Mononuclear cell (primary cell): ENCODE results near the gene PHETA2. TPM values are rescaled to one million over a fixed set of nuclear protein-coding genes. Genes with fewer than 3 reads are reported as not detected.
A peak's percentile ranks its signal among the peaks of the same experiment; 100 is the strongest.
"Not testable (repeated sequence)": the region's sequence is repeated elsewhere in the genome, so short reads cannot be mapped to it uniquely, and the experiment has no call there.

ENCODE experiments used
- H3K27me3 ChIP-seq: 2 replicates; pipeline ENCODE4 v1.6.0; 2011; ENCODE audit warnings: low read length, control low read depth; ENCODE audit not compliant: insufficient read depth
- H3K4me1 ChIP-seq: 2 replicates; pipeline ENCODE4 v1.5.1; 2011; ENCODE audit warnings: mild to moderate bottlenecking, low read length, control low read depth; ENCODE audit not compliant: insufficient read depth
- H3K4me3 ChIP-seq: 2 replicates; pipeline ENCODE4 v1.5.1; 2011; ENCODE audit warnings: mild to moderate bottlenecking, low read length, moderate library complexity
- H3K9me3 ChIP-seq: 2 replicates; pipeline ENCODE4 v1.5.1; 2011; ENCODE audit warnings: low read depth, mild to moderate bottlenecking, control low read depth, low read length
- total RNA-seq: library from RNA; depleted of rRNA; stranded (reverse); fragments of >200 nt; gene quantifications from one replicate; pipeline ENCODE4 v1.2.3, GENCODE V29; 2012

PHETA2 gene
- total RNA-seq, 1 donor = 0.94 TPM

- Histone ChIP-seq H3K4me1 (peaks cover 19% of the 10 kb centered on the region), H3K9me3 (no peaks in the 10 kb centered on the region), H3K27me3 (no peaks in the 10 kb centered on the region), H3K4me3 (no peak overlapping the region)
Observed at GRCh38 chr22:42065438-42066125, 8.5 kb upstream of the PHETA2 start.

GRCh38 chr22:42066126-42066761, 7.8 kb upstream of the PHETA2 start:
- H3K4me3 ChIP-seq = no peak overlapping the region
- H3K4me1 ChIP-seq = peaks cover 24% of the 10 kb centered on the region
- no peaks in the 10 kb centered on the region for H3K9me3 ChIP-seq
- H3K27me3 ChIP-seq = no peaks in the 10 kb centered on the region

DNA sequence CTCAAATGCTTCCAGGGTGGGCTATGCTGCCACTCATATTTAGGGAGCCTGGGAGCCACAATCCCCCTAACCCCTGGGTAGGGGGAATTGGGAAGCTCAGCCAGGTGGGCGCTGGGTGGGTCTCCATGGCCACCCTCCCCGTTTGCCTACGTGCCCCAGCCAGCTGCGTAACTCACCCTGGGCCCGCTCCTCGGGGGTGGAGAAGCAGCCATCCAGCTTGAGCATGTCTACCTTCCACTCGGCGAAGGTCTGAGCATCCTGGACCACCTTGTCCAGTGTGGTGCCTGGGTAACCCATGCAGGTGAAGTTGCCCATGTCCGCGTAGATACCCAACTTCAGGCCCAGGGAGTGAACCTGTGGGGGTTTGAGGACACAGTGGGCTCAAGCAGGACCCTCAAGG, 7.1 kb upstream of the PHETA2 start:
- Histone ChIP-seq H3K4me1 (peaks cover 30% of the 10 kb centered on the region), H3K4me3 (no peak overlapping the region), H3K9me3 (no peaks in the 10 kb centered on the region), H3K27me3 (no peaks in the 10 kb centered on the region)

DNA sequence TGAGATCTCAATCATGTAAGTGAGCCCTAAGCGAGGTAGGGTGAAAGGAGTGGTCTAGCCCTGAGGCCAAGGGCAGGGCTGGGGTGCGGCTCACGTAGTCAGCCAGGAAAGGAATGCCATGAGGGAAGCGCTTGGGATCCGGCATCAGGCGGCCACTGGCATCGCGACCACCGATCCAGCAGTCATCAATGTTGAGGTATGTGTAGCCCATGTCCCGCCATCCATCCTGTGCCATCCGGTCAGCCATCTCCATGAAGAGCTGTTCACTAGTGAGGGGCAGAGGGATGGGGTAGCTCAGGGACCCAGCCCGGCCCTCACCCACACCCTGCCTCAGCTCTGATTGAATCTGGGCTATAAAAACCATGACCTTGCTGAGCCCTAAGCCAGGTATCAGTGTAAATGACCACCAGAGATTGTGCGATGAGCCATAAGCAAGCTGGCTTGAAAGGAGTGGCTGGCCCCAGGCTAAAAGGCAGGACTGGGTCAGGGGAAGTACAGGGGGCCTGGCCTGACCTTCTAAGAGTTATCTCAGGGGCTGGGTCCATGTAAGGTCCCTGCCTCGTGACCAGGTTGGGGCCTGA, 6.3 kb upstream of the PHETA2 start:
- no peaks in the 10 kb centered on the region for H3K9me3 ChIP-seq
- H3K27me3 ChIP-seq = no peaks in the 10 kb centered on the region
- H3K4me1 ChIP-seq = peaks cover 31% of the 10 kb centered on the region
- H3K4me3 ChIP-seq = no peak overlapping the region

- H3K9me3 ChIP-seq = no peaks in the 10 kb centered on the region
- H3K4me3 ChIP-seq = no peak overlapping the region
- H3K4me1 ChIP-seq = peaks cover 31% of the 10 kb centered on the region
- no peaks in the 10 kb centered on the region for H3K27me3 ChIP-seq
Observed at GRCh38 chr22:42068291-42068690, 5.8 kb upstream of the PHETA2 start.

- Histone ChIP-seq H3K27me3 (no peaks in the 10 kb centered on the region), H3K4me3 (peak overlapping the region; percentile 71), H3K4me1 (peaks cover 44% of the 10 kb centered on the region), H3K9me3 (no peaks in the 10 kb centered on the region)
Observed at GRCh38 chr22:42069801-42070516, 4.1 kb upstream of the PHETA2 start.

GRCh38 chr22:42070517-42071422, 3.3 kb upstream of the PHETA2 start, which contains the start of gene NAGA:
NAGA (minus strand) TSS chr22:42070812; CDS start chr22:42070297, 515 bp downstream.
- peaks cover 48% of the 10 kb centered on the region for H3K4me1 ChIP-seq
- no peaks in the 10 kb centered on the region for H3K9me3 ChIP-seq
- no peaks in the 10 kb centered on the region for H3K27me3 ChIP-seq
- peak within 1 kb of the TSS; percentile 71 for H3K4me3 ChIP-seq

DNA sequence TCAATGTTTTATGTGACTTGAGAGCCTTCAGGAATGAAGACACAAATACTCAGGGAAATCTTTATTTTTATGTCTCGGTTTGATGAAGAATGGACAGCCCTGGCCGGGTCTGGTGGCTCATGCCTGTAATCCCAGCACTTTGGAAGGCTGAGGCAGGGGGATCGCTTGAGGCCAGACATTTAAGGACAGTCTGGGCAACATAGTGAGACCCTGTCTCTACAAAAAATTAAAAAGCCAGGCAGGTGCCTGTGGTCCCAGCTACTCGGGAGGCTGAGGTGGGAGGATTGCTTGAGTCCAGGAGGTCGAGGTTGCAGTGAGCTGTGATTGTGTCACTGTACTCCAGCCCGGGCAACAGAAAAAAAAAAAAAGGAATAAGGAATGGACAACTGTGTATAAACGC, 2.5 kb upstream of the PHETA2 start:
- not testable (repeated sequence) for H3K27me3 ChIP-seq, H3K4me3 ChIP-seq, H3K9me3 ChIP-seq
- H3K4me1 ChIP-seq = peaks cover 48% of the 10 kb centered on the region

GRCh38 chr22:42072606-42073330, 1.3 kb upstream of the PHETA2 start:
- no peak overlapping the region for H3K4me3 ChIP-seq
- H3K9me3 ChIP-seq = no peaks in the 10 kb centered on the region
- H3K4me1 ChIP-seq = peaks cover 48% of the 10 kb centered on the region
- no peaks in the 10 kb centered on the region for H3K27me3 ChIP-seq

DNA sequence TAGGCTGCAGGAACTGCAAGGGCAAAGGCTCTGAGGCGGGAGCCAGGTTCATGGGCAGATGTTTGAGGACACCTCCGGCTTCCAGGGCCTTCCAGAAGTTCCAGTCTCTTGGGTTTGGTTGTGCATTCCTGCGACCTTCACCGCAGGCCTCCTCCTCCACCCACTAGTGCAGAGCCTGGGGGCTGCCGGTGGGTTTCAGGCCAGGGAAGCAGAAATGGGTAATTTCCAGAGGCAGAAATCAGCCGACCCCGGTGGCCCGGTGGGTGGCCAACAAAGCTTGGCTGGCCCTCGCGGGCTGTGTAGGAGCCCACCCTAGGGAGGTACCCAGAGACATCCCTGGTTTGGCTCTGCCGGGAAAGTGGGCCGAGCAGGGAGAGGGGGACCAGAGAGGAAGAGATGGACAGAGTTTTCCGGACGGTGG, 417 bp upstream of the PHETA2 start:
- H3K9me3 ChIP-seq = no peaks in the 10 kb centered on the region
- peaks cover 55% of the 10 kb centered on the region for H3K4me1 ChIP-seq
- H3K27me3 ChIP-seq = no peaks in the 10 kb centered on the region
- H3K4me3 ChIP-seq = peak overlapping the region; percentile 45

DNA sequence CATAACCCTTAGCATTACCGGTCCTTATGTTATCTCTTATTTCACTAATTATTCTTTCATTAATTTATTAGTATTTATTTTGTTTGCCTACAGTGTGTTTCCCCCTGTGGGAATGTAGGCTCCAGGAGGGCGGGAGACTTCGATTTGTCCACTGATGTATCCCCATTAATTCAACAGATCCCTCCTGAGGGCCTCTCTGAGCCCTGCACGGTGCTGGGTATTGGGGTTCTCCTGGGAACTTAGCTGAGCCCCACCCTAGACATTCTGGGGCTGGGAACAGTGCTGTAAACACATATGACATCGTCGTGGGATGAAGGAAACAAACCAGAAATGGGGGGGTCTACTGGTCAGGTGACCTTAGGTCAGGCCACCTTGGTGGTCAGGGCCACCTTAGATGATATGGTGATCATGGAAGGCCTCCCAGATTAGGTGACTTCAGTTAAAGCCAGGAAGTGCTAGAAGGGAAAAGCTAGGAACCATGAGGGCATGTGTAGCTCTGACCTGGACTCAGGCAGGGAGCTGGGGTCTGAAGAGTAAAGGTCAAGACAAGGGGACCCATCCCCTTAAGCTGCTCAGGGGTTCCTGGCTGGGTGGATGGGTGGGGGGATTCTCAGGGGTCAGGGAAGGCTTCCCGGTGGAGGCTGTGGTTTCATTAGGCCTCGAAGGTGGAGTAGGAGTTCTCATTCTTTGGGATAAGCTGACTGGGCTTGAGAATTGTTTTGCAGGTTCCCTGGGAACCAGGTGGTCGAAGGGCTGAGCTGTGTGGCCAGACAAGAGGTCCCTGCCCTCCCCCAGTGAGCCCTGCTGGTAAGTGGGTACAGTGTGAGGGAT, 1.0 kb downstream of the PHETA2 start:
- H3K4me1 ChIP-seq = peaks cover 46% of the 10 kb centered on the region
- H3K9me3 ChIP-seq = no peaks in the 10 kb centered on the region
- no peaks in the 10 kb centered on the region for H3K27me3 ChIP-seq
- peak overlapping the region; percentile 45 for H3K4me3 ChIP-seq

GRCh38 chr22:42076764-42077485, 2.9 kb downstream of the PHETA2 start:
- Histone ChIP-seq H3K9me3 (no peaks in the 10 kb centered on the region), H3K27me3 (no peaks in the 10 kb centered on the region), H3K4me1 (peaks cover 47% of the 10 kb centered on the region), H3K4me3 (no peak overlapping the region)
